Stimulated activated CD8-positive, alpha-beta memory T cell treated with anti-CD3 and anti-CD28 coated beads, Interleukin-7, amount 100 ng/mL, for 4 hours (primary cell): ENCODE results near the gene AGBL4.

ENCODE experiments used
- DNase-seq, 2 donors: peaks; one replicate each; pipeline ENCODE4 v3.0.0-alpha.2; 2020; ENCODE audit warnings: low read depth in 2 of 2

The AGBL4 gene

DNA sequence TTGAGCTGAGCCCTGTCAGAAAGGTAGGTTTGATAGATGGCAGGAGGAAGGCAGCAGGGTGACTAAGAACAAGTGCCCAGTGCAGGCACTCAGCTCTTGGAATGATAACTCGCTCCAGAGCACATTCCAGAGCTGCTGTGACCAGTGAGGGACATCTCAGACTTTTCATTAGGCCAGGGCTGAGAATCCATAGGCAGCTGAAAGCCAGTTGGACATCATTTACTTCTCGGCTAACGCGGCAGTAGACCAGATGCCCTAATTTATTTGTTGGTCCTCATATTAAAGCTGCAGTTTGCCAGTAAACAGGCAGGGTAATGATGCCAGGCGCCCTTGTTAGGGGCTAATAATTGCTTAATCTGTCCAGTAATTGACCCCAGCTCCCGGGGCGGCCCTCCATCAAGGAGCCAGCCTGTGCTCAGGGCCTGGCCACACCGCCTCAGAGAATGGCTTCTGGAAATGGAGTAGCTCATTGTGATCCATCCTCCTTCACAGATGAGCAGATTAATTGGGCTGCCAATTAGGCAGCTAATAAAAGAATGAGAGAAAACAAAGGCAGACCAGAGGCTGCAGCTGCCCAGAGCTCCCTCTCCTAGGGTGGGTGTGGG lies 1369.0 kb downstream of the AGBL4 start:
- no peak for DNase-seq

DNA sequence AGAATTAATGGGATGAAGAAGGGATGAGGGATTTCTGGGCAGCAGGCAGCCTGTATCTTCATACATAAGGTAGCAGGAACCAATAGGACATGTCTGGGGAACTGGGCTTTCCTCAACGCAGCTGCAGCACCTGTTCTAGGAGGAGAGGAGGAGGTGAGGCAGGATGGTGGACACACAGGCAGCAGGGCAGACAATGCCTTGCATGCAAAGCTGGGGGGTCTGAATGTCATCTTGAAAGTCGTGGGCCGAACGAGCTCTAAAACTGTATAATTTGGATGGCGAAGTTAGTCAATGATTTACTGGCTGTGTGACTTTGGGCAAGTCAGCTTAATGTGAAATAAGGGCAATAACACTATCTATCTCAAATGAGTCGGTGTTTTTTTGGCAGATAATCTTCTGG lies 1371.4 kb downstream of the AGBL4 start:
- no peak for DNase-seq

DNA sequence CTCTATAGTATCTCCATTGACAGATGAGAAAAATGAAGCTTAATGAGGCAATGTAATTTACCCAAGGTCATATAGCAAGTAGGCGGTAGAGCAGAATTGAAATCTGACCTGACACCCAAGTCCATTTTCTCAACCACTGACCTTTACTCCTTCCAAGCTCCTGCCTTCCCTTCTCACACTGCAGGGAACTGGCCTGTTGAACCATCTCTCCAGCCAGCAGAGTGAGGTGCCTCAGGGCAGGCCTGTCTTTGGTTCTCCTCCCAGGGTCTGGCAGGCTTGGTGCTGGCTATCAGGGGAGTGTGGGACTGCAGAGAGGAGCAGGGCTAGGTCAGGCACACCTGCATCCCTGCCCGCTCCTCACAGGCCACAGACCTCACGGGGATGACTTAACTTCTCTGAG lies 1373.9 kb downstream of the AGBL4 start:
- no peak for DNase-seq

DNA sequence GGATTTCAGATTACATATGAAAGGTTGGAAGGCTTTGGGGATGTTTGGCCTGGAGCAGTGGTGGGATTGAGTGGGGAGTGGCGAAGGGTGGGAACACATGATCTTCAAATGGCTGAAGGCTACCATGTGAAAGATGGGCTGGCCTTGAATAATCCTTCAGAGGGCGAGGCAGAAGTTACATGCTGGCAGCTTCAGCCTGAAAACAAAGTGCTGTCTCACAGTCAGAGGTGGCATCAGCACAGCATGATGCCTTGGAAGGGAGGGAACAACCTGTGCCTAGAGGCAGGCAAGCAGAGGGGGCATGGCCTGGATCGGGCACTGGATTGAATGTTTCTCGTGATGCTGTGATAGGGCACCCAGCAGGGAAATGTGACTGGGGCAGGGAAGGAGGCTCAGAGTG lies 1377.9 kb downstream of the AGBL4 start:
- no peak for DNase-seq

DNA sequence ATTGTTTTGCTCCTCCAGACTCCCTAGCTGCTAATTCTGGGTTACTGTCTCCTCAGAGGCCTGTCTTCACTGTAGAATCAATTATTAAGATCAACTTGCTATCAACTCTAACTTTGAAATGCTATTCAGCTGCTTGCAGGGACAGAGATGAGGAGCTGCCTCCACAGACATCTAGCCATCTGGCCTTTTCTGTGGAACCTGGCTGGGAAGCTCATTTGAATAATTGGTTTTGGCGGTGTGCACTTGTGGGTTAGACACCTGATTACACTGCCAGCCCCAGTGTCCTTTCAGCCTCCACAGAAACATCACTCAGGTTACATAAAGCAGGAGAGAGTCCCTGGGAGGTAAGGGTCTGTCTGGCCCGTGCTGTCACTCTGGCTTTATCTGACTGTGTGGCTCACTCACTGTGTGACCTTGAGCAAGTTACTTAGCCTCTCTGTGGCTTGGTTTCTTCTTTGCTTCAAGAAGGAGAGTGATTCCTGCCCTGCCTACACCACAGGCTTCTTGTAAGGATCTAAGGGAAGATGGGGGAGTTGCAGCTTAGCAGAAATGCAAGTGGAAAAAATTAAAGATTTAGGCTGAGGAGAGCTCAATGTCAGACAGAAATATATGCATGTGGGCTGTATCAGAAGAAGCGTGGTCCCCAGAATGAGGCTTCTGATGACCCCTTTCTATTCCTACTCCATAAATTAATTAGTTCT lies 1378.7 kb downstream of the AGBL4 start:
- no peak for DNase-seq

DNA sequence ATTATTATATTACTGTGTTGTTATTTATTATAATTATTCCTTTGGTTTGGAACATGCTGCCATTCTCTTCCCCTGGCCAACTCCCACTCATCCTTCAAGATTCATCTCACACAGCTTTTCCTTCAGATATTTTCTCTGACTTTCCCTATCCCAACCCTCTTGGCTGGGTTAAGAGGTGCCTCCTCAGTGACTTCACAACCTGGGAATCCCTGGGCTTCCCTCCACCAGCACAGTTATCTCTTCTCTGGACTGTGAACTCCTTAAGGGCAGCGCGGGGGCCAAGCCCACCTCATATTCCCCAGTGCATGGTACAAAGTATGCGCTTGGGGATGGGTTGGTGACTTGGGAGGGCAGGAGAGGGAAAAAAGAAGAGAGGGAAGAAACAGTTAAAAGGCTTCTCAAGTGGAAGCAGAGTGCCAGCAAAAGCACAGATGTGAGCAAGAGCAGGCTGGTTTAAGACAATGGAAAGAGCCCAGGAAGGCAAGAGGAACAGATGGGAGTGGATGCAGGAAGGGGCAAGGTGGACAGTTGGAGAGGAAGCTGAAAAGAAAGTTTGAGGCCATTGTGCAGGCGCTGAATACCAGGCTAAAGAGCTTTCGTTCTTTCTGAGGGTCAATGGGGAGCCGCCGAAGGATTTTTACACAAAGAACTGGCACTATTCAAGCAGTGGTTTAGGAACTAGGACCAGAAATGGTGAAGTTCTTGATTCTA lies 1379.4 kb downstream of the AGBL4 start:
- no peak for DNase-seq

DNA sequence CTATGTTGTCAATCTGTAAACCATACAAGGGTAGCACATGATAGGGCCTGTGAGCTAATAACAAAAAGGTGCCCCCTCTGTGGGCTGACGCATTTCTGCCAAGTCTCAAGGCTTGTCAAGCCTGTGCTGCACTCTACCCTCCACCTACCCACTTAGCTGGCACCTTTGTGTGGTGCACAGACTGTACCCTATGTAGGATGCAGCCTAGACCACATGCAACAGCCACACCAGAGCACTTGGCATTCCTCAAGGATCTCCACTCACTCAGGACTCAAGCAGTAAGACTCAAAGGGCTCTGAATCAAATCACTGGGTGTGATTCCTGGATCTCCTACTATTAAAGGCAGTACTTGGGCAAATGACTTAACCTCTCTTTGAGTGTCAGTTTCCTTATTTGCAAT lies 1380.6 kb downstream of the AGBL4 start:
- no peak for DNase-seq

DNA sequence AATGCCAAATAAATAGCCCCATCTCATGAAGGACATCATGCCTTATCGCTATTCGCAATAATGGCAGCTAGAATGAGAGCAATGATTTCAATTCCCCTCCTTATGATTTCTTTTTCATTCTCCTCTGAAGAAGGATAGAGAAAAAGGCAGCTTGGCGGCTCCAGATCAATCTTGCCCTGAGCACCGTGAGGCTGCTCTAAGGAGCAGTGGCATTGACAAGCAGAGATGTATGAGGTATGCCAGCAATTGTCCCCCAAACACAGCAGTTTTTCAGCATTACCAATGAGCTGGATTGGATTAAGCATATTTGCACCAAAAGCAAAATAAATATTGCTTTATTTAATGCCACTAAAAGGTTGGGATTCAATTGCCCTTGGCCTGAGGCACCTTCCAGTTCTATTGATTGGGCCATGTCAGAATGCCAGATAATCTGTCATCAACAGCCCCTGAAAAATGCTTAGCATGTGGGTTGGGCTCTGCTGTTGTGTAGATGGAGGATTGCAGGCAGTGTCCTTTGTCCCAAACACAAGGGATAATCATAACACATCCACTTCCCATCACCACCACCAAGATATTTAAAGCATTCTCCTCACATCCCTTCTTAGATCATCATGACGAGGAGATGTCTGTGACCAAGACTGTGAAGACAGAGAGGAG lies 1382.8 kb downstream of the AGBL4 start:
- no peak for DNase-seq

DNA sequence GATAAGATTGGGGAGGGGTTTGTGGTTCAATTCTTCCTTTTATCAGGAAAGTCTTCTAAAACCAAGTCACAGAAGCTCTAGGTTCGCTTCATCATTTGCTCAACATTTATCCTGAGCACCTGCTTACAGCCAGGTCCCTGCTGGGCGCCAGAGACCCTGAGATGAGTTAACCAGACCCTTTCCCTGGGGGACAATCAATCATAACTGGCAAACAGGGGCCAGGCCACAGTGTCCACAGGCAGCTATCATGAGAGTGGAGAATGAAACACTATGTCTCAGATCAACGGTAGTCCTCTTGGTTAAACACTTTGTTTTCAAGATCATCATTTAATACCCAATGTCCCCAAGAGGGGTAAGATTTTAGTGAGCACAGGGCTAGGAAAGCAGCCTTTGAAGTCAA lies 1393.9 kb downstream of the AGBL4 start:
- DNase-seq: no peak

DNA sequence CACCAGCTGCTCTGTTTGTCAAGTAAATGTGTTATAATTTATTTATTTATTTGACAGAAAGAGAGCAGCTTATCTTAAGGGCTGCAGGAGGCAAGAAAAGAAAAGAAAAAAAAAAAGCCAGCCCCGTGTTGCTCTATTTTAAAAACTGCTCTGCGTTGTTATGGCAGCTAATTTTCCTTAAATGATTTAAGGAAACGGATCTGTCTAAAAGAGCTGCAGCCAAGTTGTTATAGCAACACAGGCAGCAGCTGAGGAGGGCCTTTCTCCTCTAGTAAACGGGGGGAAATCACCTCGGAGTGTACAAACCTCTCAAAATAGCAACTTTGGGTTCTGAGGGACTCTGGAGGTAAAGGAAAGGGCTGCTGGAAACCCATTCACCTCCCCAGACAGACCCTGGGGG lies 1396.3 kb downstream of the AGBL4 start:
- no peak for DNase-seq

DNA sequence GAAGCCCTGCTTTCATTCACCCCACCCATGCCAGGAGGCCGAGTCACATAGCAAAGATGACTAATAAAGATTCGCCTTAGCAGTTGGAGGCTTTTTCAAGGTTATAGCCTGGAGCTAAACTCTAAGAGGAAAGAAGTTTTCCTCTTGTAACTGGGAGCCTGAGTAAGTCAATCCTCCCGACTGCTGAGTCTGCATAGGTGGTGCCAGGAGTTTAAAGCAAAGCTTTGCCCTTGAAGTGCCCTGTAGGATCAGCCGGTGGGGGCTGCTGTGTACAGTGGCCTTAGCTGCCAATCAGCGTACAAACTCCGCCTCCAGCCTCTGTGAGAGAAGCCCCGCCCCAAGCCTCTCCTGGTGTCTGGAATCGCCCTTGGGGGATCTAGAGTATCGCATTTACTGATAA lies 1404.2 kb downstream of the AGBL4 start:
- DNase-seq: no peak

DNA sequence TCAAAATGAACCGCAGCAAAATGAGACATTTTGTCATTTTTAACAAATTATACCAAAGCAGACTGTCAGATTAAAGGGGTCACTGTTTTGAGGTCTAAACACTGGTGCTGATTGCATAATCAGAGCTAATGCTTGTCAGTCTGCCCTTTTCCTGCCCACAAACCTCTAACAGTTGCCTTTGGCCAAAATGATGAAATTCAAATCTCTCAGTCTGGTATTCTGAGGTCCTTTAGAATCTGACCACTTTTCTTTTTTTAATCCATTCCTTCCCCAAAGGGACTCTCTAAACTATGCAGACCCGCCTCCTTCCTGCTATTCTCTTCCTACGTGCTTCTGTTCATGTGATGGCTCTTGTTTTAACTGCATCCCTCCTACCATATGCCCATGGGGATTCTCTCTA lies 1406.5 kb downstream of the AGBL4 start:
- DNase-seq: no peak

DNA sequence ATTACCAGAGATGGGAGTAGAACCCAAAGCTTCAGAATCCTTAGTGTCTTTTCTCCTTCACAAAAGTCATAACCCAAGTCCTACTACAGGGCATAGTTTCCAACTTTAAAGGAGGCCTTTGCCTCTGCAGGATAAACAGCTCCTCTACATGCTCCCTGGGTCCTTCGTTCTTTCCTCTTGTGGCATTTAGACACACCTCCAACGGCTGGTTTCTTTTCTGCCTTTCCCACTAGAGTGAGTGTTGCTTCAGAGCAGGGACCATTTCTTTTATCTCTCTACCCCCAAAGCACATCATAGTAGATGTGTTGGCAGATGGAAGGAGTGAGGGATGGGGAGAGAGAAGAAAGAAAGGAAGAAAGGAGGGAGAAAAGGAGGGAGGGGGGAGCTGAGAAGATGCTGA lies 1407.0 kb downstream of the AGBL4 start:
- DNase-seq: no peak

DNA sequence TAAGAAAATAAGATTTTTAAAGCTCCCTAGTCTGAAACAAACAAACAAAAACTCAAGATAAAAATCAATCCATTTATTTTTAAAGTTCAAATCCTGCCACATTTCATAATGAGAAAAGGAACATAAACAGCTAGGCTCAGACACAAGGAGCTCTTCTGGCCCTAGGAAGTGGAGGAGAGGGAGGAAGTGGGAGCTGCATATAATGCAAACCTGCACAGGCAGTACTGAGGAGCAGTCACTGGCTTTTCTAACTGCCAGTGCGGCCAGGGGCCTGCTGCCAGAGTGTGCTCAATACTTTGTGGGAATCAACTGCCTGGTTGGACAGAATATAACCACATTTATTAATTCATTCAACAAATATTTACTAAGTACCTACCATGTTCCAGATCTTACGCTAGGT lies 1411.9 kb downstream of the AGBL4 start:
- DNase-seq: no peak

DNA sequence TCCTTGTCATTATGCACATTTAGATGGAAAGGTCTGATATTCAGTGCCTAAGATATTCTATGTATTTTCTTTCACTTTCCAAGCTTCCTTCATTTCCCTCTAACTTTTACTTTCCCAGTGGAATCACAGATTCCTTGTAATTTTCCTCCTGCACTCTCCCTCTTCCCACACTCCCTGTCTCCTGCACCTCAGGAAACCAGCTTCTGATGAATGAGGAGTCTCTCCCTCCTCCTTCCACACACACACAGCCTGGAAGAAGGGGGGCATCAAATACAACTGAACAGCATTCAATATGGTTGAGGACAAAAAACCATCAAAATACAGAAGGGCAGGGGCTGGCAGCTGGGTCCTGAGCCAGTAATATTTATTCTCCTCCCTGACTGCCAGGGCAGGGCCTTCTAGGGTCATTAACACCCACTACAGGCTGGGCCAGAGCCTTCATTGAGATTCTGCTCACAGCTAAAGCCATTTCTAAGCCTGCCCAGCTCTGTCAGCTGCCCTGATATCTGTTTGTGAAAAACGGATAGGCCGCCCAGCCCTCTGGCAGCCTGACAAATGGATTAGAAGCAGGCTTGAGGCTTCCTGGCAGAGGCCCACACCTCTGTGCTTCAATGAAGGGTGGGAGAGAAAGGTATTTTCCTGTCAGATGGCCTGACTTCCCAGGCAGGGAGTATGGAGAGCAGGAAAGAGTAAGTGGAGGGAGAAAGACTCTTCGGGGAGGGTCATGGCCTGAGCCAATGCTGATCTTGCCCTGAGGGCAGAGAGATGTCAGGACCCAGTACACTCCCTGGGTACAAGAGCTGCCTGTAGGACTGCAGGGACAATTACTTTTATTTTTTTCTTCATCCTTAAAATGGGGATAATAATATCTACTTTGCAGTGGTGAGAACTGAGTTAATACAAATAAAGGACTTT lies 1412.9 kb downstream of the AGBL4 start:
- no peak for DNase-seq

DNA sequence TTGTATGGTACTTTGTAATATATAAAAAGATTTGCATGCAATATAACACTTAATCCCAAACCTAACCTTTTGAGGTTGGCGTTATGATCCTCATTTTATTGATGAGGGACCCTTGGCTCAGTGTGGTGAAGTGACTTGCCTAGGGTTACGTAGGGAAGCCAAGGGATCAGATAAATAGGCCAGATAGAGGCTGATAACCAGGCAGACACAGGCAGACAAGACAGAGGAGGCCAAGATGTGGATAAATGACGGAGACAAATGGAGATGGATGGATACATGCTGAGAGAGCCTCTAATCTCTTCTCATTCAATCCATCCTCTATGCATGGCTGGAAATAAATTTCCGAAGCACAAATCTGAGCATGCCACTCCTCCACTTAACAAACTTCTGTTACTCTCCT lies 1414.9 kb downstream of the AGBL4 start:
- DNase-seq: no peak

DNA sequence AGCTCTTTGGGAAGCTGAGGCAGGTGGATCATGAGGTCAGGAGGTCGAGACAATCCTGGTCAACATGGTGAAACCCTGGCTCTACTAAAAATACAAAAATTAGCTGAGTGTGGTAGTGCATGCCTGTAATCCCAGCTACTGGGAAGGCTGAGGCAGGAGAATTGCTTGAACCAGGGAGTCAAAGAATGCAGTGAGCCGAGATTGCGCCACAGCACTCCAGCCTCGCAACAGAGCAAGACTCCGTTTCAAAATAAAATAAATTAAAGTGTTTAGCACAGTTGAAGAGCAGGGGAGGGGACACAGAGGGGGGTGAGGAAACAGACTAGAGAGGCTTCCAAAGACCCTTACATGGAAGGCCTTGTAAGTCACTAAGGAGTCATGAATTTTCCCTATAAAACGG lies 1420.5 kb downstream of the AGBL4 start:
- no peak for DNase-seq

DNA sequence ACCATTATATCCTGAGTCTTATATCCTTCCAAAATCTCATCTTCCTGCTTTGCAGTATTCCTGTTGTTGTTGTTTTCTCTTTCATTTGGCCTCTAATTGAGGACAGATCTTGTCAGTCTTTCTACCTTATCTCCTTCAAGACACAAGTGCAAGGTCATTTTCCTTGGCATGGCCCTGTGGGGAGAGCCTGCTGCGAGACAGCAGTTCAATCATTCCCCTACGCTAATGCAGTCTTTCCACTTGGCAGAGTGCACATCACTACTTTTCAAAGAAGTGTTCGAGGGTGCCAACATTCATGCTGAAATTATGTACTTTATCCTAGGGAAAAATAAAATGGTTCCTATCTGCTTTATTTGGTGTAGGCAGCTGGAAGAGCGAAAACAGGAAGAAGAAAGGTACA lies 1421.4 kb downstream of the AGBL4 start:
- DNase-seq: no peak

DNA sequence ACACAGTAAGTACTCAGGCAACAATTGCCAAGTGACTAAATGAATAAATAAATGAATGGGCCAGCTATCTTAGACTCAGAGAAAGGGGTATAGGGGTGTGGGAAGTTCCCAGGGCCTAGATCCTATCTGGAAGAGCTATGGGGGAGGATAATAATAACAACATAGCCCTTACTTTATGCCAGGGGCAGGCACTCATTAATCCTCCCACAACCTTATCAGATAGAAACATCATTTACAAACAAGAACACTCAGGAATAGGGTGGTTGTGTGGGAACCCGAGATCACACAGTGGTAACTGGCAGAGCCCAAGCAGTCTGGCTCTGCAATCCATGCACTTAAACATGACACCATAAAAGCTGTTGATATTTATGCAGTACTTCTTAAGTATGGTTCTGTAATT lies 1423.6 kb downstream of the AGBL4 start:
- no peak for DNase-seq

DNA sequence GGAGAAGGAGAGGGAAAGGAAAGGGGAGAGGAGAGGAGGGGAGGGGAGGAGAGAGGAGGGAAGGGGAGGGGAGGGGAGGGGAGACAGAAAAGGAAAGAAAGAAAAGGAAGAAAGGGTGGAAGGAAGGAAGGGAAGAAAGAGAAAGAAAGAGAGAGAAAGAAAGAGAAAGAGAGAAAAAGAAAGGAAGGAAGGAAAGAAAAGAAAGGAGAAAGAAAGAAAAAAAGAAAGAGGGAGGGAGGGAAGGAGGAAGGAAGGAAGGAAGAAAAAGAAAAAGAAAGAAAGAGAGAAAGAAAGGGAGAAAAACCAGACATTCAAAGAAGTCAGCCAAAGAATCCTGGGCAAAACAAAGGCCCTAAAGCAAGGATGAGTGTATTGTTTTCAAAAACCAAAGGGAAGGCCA lies 1426.1 kb downstream of the AGBL4 start:
- no peak for DNase-seq

DNA sequence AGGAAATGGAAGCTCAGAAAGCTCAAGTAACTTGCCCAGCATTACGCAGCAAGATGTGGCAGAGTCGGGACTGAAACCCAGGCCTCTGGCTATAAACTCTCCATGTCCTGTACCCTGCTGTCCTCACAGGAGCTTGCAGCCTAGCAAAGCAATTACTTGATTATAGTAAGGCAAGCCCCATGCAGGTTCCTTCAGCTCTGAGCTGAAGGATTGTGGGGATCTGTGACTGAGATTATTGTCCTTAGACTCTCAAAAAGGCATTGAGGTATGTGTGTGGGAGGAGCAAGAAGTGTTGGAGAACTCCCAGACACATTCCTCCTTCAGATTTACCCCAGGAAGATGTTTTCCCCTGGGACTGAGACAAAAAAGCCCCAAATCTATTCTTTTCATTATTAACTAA lies 1427.7 kb downstream of the AGBL4 start:
- DNase-seq: no peak

DNA sequence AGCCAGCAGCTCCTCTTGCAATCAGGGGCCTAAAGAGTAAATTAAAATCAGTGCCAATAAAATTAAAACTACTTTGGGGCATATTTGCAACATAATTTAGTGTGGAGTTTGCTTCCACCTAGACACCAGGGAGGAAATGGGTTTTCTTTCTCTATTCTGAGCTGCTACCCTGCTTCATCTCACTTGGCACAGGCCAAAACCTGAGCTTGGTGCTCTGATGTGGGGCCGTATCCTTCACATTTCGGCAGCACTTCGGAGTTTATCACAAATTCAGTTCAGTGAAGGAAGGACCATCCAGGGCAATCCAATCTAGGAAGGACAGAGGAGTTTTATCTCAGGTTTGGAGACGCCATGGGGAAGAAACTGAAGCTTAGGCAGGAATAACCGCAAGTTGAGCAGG lies 1428.1 kb downstream of the AGBL4 start:
- DNase-seq: no peak
